Activated CD4-positive, alpha-beta T cell treated with anti-CD3 and anti-CD28 coated beads, Interleukin-2, amount 50 U/mL, for 16 hours (primary cell): ENCODE results near the gene RNF182.
"Not testable (repeated sequence)": the region's sequence is repeated elsewhere in the genome, so short reads cannot be mapped to it uniquely, and the experiment has no call there.

Source experiments
- DNase-seq: peaks from one replicate; pipeline ENCODE4 v3.0.0-alpha.2; 2020

RNF182 gene

DNA sequence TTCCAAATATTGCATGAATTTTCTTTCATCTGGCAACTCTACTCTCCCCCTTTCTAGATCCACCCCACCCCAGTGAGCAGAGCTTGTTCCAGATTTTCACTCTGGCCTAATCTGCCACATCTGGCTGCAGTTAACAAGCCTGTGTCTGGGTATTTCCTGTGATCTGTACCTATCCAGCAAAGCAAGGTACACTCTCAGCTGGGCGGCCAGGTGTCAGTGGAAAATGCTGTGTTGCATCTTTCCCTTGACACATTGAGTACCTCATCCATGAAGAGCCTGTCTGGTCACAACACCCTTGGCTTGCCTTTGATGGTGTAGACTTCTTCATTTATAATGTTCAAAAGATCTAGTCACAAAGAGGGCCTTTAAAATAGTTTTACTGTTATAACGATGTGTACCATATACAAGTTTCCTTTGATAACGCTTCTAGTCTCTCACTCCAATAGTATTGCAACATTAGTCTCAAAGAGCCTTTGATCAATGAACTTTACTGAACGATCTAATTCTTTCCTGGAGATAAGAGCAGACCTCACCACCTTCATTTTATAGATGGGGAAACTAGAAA is 6.0 kb upstream of the RNF182 start:
- no peak for DNase-seq

DNA sequence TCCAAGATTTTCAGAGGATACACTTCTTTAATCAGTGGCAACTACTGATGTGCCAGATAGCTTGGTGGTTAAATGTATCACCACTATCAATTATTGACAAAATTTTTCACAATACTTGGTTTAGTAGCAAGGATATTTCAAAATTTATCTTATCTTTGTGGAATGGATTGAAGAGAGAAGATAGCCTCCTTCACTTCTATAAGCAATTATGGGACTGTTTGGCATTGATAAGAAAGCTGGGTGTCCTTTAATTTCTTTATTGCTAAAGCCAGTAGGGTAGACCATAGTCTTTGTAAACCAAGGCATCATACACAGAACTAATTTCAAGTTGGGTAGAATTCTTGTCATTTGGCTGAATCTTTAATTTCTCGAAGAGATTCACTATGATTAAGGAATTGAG is 4.9 kb upstream of the RNF182 start:
- no peak for DNase-seq

DNA sequence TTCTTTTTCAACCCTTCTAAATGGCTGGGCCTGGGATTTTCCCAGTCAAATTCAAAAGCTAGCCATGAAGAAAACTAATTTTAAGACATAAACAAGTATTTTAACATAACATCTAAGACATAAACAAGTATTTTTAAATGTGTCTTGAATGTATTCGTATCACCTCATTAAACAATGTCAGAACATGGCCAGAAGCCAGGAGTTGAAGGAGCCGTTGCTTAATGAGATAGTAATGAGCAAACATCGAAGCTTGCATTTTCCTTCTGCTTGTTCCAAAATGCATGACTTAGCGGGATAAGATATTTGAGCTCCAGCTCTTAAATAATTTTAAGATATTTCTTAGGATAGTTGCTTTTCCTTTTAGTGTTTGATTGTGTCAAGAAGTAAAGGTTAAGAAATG is 4.2 kb upstream of the RNF182 start:
- no peak for DNase-seq

GRCh38 chr6:13922750-13923149 is 2.0 kb upstream of the RNF182 start:
- DNase-seq: no peak

DNA sequence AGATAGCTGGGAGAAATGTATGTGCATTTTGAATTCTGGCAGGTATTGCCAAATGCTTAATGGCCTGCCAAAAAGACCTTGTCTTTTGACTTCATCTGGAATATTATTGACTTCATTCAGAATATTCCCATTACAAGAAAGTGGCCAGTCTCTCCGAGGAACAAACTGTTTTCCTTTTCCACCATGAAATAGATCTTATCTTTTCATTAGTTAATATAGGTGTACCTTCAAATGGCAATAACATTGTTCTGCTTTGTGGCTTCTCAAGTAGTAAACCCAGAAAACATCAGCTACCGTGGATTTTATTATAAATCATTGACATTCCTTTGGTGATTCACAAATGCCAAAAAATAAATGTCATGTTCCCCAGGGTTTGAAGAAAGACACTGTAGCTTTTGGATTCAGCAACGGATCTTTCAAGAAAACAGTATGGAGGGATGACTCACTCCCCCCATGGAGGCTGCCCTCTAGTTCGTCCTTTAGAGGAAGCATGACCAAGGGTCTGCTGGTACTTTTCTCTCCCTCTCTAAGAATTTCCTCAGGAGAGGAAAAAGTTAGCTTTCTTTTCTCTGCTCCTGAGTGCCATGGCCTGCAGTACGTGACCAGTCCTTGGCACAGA is 1.1 kb upstream of the RNF182 start:
- no peak for DNase-seq

GRCh38 chr6:13924146-13924948 is 405 bp upstream of the RNF182 start:
- DNase-seq: no peak

DNA sequence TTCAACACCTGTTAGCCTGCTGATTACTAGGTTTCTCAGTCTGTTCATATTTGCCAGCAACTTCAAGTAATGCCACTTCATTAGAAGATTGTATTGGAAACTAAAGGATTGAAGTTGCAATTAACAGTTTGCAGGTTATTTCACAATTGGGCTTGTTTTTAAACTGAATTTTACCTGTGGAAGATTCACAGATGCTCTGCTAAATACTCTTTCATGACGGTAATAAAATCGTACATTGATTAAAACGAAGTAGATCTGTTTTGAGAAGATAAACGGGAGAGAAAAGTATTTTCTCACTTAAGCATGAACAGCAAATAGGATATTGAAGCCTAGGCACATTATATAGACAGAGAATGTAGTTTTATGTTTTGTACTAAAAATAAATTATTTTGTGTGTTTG is 1.6 kb downstream of the RNF182 start:
- DNase-seq: no peak

DNA sequence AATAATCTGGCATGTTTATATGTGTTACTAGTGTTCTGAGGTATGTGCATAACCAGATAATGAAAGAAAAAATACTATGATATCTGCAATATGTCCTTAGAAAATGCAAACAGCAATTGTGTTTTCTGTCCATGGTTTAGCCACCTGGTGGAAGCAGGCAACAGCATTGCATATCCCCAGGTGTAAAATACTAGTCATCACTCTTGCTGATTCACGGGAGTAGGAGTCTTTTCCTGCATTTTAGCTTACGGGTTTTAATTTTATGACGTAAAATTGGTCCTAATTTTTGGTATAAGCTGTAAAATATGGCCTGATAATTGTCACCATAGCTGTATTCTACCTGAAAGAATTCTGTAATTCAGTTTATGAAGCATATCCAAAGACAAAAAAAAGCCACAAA is 2.5 kb downstream of the RNF182 start:
- no peak for DNase-seq

GRCh38 chr6:13929196-13929595 is 4.4 kb downstream of the RNF182 start:
- no peak for DNase-seq

DNA sequence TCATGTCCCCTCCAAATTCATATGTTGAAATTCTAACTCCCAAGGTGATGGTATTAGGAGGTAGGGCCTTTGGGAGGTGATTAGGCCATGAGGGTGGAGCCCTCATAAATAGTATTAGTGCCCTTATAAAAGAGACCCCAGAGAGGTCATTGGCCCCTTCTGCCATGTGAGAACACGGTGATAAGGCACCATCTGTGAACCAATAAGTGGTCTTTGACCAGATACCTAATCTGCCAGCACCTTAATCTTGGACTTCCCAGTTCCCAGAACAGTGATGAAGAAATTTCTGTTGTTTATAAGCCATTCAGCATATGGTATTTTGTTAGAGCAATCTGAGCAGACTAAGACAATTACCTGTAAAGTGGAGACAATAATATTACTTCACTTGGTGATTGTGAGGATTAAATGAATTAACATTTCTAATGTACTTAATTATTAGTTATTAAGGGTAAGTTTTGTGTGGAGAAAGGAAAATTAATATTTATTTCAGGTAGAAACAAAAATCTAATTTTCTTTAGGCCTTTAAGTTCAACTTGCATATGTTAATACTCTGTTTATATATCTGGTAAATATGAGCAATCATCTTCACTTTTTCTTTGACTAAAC is 7.1 kb downstream of the RNF182 start:
- DNase-seq: no peak

DNA sequence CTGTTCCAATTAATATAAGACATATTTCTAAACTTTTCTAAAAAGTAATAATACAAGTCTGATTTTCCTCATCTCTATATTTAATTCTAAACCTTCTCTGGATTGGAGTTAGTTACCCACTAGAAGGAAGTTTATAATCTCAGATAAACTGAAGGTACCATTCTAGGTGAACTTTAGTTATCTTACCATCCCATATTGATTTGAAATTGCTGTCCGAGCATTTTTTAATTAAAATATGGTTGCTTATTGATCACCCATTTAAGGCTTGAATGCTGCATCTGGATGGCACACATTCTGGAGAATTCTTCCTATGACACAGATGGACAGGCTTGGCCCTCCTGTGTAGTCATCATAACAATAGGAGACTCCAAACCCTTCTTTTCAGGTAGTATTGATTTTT is 8.0 kb downstream of the RNF182 start:
- no peak for DNase-seq

DNA sequence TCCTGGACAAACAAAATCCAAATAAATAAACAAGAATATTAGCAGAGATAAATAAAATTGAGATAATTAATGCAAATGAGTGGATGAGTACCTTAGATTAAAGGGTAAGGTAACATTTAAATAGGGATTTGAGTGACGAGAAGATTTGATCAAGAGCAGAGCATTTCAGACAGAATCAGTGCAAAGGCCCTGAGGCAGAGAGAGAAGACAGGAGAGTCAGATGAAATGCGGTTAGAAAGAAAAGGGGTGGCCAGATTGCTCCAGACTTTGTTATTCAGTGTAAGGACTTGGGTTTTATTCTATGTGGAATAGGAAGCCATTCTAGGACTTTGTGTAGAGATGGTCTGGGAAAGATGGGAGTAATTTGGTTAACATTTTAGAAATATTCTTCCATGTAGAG is 10.0 kb downstream of the RNF182 start:
- no peak for DNase-seq

DNA sequence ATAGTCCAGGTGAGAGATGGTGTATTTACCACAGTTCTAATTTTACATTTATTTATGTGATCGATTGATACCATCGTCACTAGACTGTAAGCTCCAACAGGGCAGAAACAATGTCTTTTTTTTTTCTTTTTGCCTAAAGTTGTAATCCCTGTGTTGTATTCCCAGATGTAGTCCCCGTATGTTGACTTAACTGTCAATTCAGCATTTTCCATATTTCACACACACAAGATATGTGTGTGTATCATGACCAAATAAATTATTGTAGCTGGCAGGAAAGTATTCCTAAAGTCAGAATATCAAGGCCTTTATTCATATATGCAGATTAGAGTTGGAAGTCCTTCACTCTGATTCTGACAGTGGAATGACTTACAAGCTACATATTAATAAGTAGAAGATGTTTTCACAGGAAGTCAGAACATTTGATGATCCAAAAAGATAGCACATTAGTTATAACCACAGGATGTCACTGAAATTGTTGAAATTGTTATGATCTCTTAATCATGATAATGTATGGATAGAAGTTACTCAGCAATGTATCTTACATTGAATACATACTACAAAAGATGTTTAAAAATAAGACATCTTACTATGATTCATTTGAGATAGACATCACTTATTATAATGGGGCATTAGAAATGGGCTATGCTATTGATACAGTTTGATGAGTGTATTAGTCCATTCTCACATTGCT is 10.6 kb downstream of the RNF182 start:
- DNase-seq: no peak

- not testable (repeated sequence) for DNase-seq
These were observed 11.1 kb downstream of the RNF182 start for GRCh38 chr6:13935881-13936261.

GRCh38 chr6:13941902-13942301 is 17.1 kb downstream of the RNF182 start:
- no peak for DNase-seq

- no peak for DNase-seq
These were observed 19.2 kb downstream of the RNF182 start for GRCh38 chr6:13943943-13944342.

- no peak for DNase-seq
These were observed 21.8 kb downstream of the RNF182 start for GRCh38 chr6:13946506-13946905.

GRCh38 chr6:13947611-13948178 is 22.9 kb downstream of the RNF182 start:
- DNase-seq: no peak

- DNase-seq: no peak
These were observed 27.3 kb downstream of the RNF182 start for GRCh38 chr6:13952101-13952500.

- no peak for DNase-seq
These were observed 28.4 kb downstream of the RNF182 start for GRCh38 chr6:13953061-13953705.

- no peak for DNase-seq
These were observed 40.9 kb downstream of the RNF182 start for GRCh38 chr6:13965582-13966127.

- no peak for DNase-seq
These were observed 46.6 kb downstream of the RNF182 start for GRCh38 chr6:13971303-13971702.
